ENCODE results near the gene ATXN7. TPM values are rescaled to one million over a fixed set of nuclear protein-coding genes. Genes with fewer than 3 reads are reported as not detected.

The ATXN7 gene
- total and polyA plus RNA-seq, 2 of the 13 experiments (the other 11 are each of a cell fraction or from before 2014, with no cell fraction given): 13.8 to 20.0 TPM

GRCh38 chr3:64023187-64023860 is 159.7 kb downstream of the ATXN7 start, which contains the start of gene PSMD6 (continued):
- TF ChIP-seq ZNF605 (CRISPR knock-in tag; IDR thresholded peaks at IDR 0.05) (peak; percentile 97), ELF1 (CRISPR knock-in tag; IDR thresholded peaks at IDR 0.05) (peak; percentile 83), TFE3 (CRISPR knock-in tag; IDR thresholded peaks at IDR 0.05) (peak; percentile 49; the same call in 1 of the 2 replicates), ZBTB20 (CRISPR knock-in tag; IDR thresholded peaks at IDR 0.05; ENCODE audit: borderline replicate concordance, low read depth) (peak; percentile 50; the same call in 1 of the 2 replicates), NR2F6 (IDR thresholded peaks at IDR 0.05) (no peak), NR2F6 (CRISPR knock-in tag; IDR thresholded peaks at IDR 0.05) (0 out of 2 replicates have a peak, but pooled peaks have one; percentile 35), ZNF619 (CRISPR knock-in tag; IDR thresholded peaks at IDR 0.05) (peak; percentile 54; the same call in 1 of the 2 replicates), ZNF224 (CRISPR knock-in tag; IDR thresholded peaks at IDR 0.05) (peak; percentile 90), KDM1A (CRISPR knock-in tag; IDR thresholded peaks at IDR 0.05) (no peak), ZNF230 (CRISPR knock-in tag; IDR thresholded peaks at IDR 0.05) (peak; percentile 56; the same call in 1 of the 2 replicates), ZNF75D (CRISPR knock-in tag; IDR thresholded peaks at IDR 0.05; ENCODE audit: borderline replicate concordance) (no peak), ZFP90 (CRISPR knock-in tag; IDR thresholded peaks at IDR 0.05; ENCODE audit: borderline replicate concordance) (peak; percentile 85; the same call in 1 of the 2 replicates), ZMAT3 (CRISPR knock-in tag; conservative IDR thresholded peaks at IDR 0.05) (no peak; the same call in 1 of the 2 replicates), ZNF747 (CRISPR knock-in tag; IDR thresholded peaks at IDR 0.05; ENCODE audit: borderline replicate concordance) (peak; percentile 90), KLF11 (CRISPR knock-in tag; IDR thresholded peaks at IDR 0.05) (0 out of 2 replicates have a peak, but pooled peaks have one; percentile 66), ZNF850 (CRISPR knock-in tag; conservative IDR thresholded peaks at IDR 0.05) (no peak), KDM5A (IDR thresholded peaks at IDR 0.05; ENCODE audit: borderline replicate concordance, low read length) (peak; percentile 93), ZBTB39 (CRISPR knock-in tag; IDR thresholded peaks at IDR 0.05) (no peak), ZNF318 (CRISPR knock-in tag; IDR thresholded peaks at IDR 0.05) (no peak; the same call in 1 of the 2 replicates)

Measured in HepG2 (cell line).